PC-9 (cell line): ENCODE results near the gene KCNE2. TPM values are rescaled to one million over a fixed set of nuclear protein-coding genes. Genes with fewer than 3 reads are reported as not detected.

Experiments used
- BruUV-seq: library from RNA; stranded (reverse); fragments of 400-500 nt; replicated peaks from 2 replicates; lab custom pipeline; 2021; lab: Mats Ljungman, UMichigan
- CTCF ChIA-PET: fragments of 300-600 bp; sonication (Branson Sonifier 250); formaldehyde crosslinking; loops from one replicate; lab custom pipeline; 2022; ENCODE audit warnings: antibody characterized with exemption; lab: Charles Lee
- POLR2A ChIA-PET: fragments of 300-600 bp; sonication (Branson Sonifier 250); formaldehyde crosslinking; loops from one replicate; lab custom pipeline; 2022; ENCODE audit warnings: antibody characterized with exemption; ENCODE audit not compliant: unreplicated experiment; lab: Charles Lee
- DNase-seq, 2 experiments: peaks; one replicate each; pipeline versions ENCODE4 v3.0.0 to v3.0.0-alpha.2; 2015 to 2022; ENCODE audit warnings: mixed read lengths in 1 of 2
- H2AFZ ChIP-seq: fragments of 200-600 bp; sonication (generic); 2 replicates; pipeline ENCODE4 v1.8.1; 2017; ENCODE audit warnings: antibody characterized with exemption
- H3F3A ChIP-seq: fragments of 200-600 bp; sonication (generic); 2 replicates; pipeline ENCODE4 v1.8.1; 2017; ENCODE audit warnings: antibody characterized with exemption, mild to moderate bottlenecking, low read depth; ENCODE audit not compliant: insufficient read depth
- H3K27ac ChIP-seq: fragments of 200-600 bp; sonication (generic); 2 replicates; pipeline ENCODE4 v1.6.1; 2016; ENCODE audit warnings: mixed run types
- H3K27me3 ChIP-seq: fragments of 200-600 bp; sonication (generic); 2 replicates; pipeline ENCODE4 v1.6.1; 2016; ENCODE audit warnings: low read depth, mixed run types; ENCODE audit not compliant: insufficient read depth
- H3K36me3 ChIP-seq: fragments of 200-600 bp; sonication (generic); 2 replicates; pipeline ENCODE4 v1.6.1; 2016; ENCODE audit warnings: low read depth, mixed run types
- H3K4me1 ChIP-seq: fragments of 200-600 bp; sonication (generic); replicated peaks from 2 replicates; pipeline ENCODE4 v1.6.1; 2016; ENCODE audit warnings: mixed run types; ENCODE audit not compliant: insufficient read depth
- H3K4me2 ChIP-seq: fragments of 200-600 bp; sonication (generic); 2 replicates; pipeline ENCODE4 v1.6.1; 2017; ENCODE audit warnings: mixed run types
- H3K4me3 ChIP-seq: fragments of 200-600 bp; sonication (generic); 2 replicates; pipeline ENCODE4 v1.6.1; 2016; ENCODE audit warnings: mixed run types
- H3K79me2 ChIP-seq: fragments of 200-600 bp; sonication (generic); 2 replicates; pipeline ENCODE4 v1.6.1; 2017; ENCODE audit warnings: low read depth, mixed run types
- H3K9me2 ChIP-seq: fragments of 200-600 bp; sonication (generic); 2 replicates; pipeline ENCODE4 v1.8.1; 2017; ENCODE audit warnings: mild to moderate bottlenecking; ENCODE audit not compliant: insufficient read depth
- H3K9me3 ChIP-seq: fragments of 200-600 bp; sonication (generic); 2 replicates; pipeline ENCODE4 v1.8.1; 2016; ENCODE audit warnings: low read depth; ENCODE audit not compliant: insufficient read depth
- H4K20me1 ChIP-seq: fragments of 200-600 bp; sonication (generic); 2 replicates; pipeline ENCODE4 v1.8.1; 2017; ENCODE audit not compliant: insufficient read depth
- CTCF ChIP-seq: fragments of 200-600 bp; sonication (generic); conservative IDR thresholded peaks from 2 replicates; pipeline ENCODE4 v1.6.1; 2017; ENCODE audit warnings: mixed run types, antibody characterized with exemption, mild to moderate bottlenecking, moderate library complexity
- EZH2 ChIP-seq: fragments of 200-600 bp; sonication (generic); IDR thresholded peaks from 2 replicates; pipeline ENCODE4 v1.8.0; 2017; ENCODE audit warnings: antibody characterized with exemption, low read depth
- intact Hi-C: fragments of 100-400 bp; cut with micrococcal nuclease; formaldehyde crosslinking; loops from one replicate; pipeline ENCODE4 v1.10.0; 2022; ENCODE audit not compliant: unreplicated experiment
- total RNA-seq: library from RNA; stranded (reverse); gene quantifications from 2 replicates; pipeline ENCODE4 v1.2.3, GENCODE V29; 2021

Gene KCNE2
- total RNA-seq, 1 experiment from 2014 or later: not detected

GRCh38 chr21:34330055-34330454, 33.8 kb upstream of the KCNE2 start:
- no TSS peak for BruUV-seq
- no peak for DNase-seq
- H3K9me2 ChIP-seq: no peaks in the 10 kb centered on the region
- no peak overlapping the region for H2AFZ ChIP-seq
- H3F3A ChIP-seq: no peaks in the 10 kb centered on the region
- H3K36me3 ChIP-seq: no peaks in the 10 kb centered on the region
- no peak overlapping the region for H3K27ac ChIP-seq
- no peak overlapping the region for H3K4me2 ChIP-seq
- H3K4me1 ChIP-seq: no peaks in the 10 kb centered on the region
- POLR2A ChIA-PET: no interaction called here
- H3K4me3 ChIP-seq: no peak overlapping the region
- H3K27me3 ChIP-seq: peaks cover 9% of the 10 kb centered on the region; the same call in 1 of the 2 replicates
- TF ChIP-seq EZH2 (no peak), CTCF (no peak)
- H3K79me2 ChIP-seq: no peaks in the 10 kb centered on the region
- intact Hi-C loops: loop anchor here (10.0 kb wide), 1 partner anchor 405 kb away; no protein-coding TSS in a partner anchor
- no peaks in the 10 kb centered on the region for H3K9me3 ChIP-seq
- CTCF ChIA-PET: no interaction called here
- no peaks in the 10 kb centered on the region for H4K20me1 ChIP-seq

GRCh38 chr21:34331726-34332125, 32.1 kb upstream of the KCNE2 start:
- ChIA-PET POLR2A (no interaction called here), CTCF (no interaction called here)
- Histone ChIP-seq H2AFZ (no peak overlapping the region), H3K4me1 (no peaks in the 10 kb centered on the region), H3K27ac (no peak overlapping the region), H3K9me2 (no peaks in the 10 kb centered on the region), H3K9me3 (no peaks in the 10 kb centered on the region), H3F3A (no peaks in the 10 kb centered on the region), H3K4me2 (no peak overlapping the region), H3K27me3 (peaks cover 4% of the 10 kb centered on the region; the same call in 1 of the 2 replicates), H3K4me3 (no peak overlapping the region), H4K20me1 (no peaks in the 10 kb centered on the region), H3K36me3 (no peaks in the 10 kb centered on the region), H3K79me2 (no peaks in the 10 kb centered on the region)
- intact Hi-C loops: loop anchor here (10.0 kb wide), 1 partner anchor 407 kb away; no protein-coding TSS in a partner anchor
- no peak for TF ChIP-seq EZH2
- TF ChIP-seq CTCF: no peak
- no peak for DNase-seq
- BruUV-seq: no TSS peak

GRCh38 chr21:34332347-34332746, 31.5 kb upstream of the KCNE2 start:
- no TSS peak for BruUV-seq
- POLR2A ChIA-PET: no interaction called here
- H3F3A ChIP-seq: no peaks in the 10 kb centered on the region
- H3K4me2 ChIP-seq: no peak overlapping the region
- no peak overlapping the region for H3K27ac ChIP-seq
- TF ChIP-seq EZH2: no peak
- TF ChIP-seq CTCF: no peak
- CTCF ChIA-PET: no interaction called here
- no peaks in the 10 kb centered on the region for H3K36me3 ChIP-seq
- no peak for DNase-seq
- no peaks in the 10 kb centered on the region for H3K9me2 ChIP-seq
- H3K4me1 ChIP-seq: no peaks in the 10 kb centered on the region
- no peaks in the 10 kb centered on the region for H4K20me1 ChIP-seq
- intact Hi-C loops: loop anchor here (10.0 kb wide), 1 partner anchor 408 kb away; no protein-coding TSS in a partner anchor
- no peaks in the 10 kb centered on the region for H3K79me2 ChIP-seq
- H3K4me3 ChIP-seq: no peak overlapping the region
- no peak overlapping the region for H2AFZ ChIP-seq
- no peaks in the 10 kb centered on the region for H3K9me3 ChIP-seq
- peaks cover 4% of the 10 kb centered on the region; the same call in 1 of the 2 replicates for H3K27me3 ChIP-seq
